ENCODE results near the gene SPOP.

The SPOP gene

DNA sequence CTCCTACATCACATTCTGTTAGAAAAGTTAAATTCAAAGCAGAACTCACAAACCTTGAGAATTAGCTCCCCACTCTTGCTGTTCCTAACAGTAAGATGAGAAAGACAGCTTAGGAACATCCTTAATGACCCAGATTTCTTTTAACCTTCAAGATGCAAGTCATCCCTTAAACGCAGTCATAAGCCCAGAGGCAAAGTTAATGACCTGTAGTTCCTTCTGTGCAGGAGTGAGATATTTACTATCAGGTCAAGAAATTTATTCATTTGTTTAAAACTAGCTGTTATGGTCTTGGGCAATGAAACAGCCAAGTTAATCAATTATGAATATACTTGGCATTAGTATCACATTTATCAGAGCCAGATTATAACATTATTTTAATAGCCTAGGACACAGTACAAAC, 65.2 kb downstream of the SPOP start:
- DNase-seq = no peak

DNA sequence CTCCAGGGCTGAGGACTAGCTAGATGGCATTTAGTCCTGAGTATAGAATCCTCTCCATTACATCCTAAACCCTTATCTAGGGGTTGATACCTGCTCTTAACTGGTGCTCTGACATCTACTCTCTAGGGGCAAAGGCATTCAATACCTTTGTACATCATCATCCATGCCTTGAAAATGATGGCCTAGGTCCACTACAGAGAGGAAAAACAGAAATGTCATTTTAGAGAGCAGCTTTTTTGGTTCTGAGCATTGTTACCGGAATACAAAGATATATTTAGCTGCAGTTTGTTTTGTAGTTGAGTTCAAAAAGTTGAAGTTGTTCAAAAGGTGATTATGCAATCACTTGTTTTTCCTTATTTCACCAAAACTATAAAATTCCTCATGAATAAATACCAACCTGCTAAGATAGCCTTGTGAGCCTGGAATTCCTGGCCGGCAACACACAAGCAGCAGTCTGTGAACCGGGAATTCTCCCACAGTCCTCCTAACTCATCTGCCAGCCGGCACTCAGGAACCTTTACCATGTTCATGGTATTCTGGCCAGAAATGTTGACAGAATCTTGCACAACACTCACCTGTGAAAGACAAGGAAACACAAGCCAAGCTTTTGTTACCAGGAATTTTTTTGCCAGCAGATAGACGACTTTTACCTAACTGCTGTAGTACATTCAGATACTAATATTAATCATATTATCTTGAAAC, 66.9 kb downstream of the SPOP start:
- DNase-seq = no peak

GRCh38 chr17:49604314-49604869, 73.5 kb downstream of the SPOP start:
- no peak for DNase-seq

DNA sequence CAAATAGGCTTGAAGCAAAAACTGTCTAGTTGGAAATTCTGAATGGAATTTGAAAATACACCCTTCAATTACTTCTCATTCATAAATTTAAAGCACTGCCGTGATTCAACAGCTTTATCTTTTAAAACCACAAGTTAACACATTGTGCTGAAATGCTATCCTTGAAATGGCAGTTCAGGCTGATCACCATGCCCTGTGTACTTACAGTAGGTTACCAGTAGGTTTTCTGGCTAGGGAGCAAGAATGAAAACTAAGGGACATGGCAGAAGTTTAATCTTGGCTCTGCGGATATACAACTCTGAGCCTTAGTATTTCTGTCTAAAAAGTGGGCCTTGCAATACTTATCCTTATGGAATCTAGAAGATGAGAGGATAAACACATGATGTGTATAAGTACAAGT, 74.2 kb downstream of the SPOP start:
- DNase-seq = no peak

DNA sequence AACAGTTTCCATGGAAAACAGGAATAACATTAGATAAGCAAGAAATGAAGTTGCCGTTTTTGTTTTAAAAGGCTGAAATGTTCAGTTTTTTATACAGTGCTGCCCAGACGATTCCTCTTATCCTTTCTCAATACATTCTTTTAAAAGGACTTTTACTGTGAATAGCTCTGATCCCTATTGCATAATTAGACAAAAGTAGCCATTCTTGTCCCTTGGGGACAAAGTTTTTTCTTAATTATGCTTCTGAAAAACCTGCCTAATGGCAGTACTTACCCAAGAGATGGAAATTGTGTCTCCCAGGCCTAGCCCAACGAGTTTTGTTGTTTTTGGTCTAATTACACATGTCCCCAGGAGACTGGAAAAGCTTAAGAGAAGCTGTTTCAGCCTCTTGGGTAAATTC, 74.7 kb downstream of the SPOP start:
- DNase-seq = no peak

DNA sequence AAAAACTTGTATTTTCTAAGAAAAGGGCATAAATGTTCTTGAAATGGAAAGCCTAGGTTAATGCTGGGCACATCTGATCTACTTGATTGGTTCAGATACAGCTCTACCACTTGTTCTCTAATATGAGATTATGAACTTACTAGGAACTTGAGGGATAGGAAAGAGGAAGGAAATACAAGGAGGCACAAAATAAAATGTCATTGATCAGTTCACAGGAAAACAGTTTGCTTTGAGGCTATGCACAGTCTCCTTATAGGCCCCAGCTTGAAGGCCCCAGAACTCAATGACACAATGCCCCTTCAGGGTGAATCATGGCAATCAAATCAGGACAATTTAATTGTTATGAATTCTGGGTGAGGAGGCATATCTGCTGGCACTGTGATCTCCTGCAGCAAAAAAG, 75.1 kb downstream of the SPOP start:
- DNase-seq = no peak

GRCh38 chr17:49600949-49601348, 76.9 kb downstream of the SPOP start:
- no peak for DNase-seq

DNA sequence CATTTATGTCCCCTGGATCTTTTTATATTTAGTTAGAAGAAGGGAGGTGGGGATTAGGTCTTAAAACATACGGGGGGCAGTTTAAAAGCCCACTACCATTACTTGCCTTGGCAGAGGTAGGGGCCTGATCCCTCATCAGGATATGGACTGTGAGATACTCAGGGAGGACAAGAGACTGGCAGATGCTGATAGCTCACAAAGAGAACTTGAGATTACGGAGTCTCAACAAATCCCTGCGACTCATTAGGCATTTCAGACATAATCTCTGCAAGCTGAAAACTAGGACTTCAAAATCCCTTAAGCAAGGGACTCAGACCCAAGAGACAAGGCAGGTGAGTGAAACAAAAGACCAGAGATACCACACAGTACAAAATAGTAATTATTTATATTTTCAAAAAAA, 79.0 kb downstream of the SPOP start:
- no peak for DNase-seq

DNA sequence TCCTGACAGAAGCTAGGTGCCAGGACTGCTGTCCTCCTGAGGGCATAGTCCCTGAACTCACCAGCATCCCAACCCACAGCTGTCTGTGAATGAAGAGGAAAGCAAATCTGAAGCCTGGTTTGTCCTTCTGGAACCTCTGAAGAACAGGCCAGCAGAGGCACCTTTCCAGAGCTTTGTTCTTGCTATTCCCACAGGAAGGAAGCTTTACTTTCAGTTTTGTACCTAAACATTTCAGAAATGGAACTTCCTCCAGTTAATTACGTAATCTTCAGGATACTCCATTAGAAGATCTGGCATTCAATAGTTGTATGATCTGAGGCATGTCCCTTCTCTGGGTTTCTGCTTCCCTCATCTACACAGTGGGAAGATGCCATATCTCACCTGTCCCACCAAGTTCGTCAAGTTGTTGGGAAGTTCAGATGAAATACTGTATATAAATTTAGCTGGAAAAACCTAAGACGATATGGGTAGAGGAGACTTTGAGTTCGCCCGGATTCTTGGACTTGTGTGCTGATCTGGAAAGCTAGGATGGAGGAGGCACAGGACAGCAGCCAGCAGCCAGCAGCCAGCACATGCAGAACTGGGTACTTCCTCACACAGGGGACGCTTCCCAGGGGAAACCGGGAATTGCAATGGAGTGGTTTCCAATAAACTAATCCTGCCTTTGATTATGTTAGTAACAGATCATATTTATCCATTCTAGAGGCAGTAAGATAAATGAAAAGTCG, 79.8 kb downstream of the SPOP start:
- DNase-seq = no peak

DNA sequence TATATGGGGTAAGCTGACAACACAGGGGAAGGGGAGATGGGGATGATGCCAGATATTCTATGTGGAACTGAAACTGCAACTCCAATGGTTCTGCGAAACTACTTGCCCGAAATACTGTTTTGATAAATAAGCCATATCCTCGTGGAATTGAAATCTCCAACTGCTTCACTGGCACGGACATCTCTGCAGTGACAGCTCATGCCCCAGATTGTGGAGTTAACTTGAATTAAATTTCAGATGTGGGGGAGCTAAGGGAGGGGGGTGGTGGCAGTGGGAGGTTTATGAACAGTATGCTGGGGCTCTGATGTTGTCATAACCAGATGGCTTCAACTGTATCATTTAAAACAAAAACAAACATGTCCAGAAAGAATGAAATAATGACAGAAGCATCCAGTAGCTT, 80.5 kb downstream of the SPOP start:
- DNase-seq = no peak

DNA sequence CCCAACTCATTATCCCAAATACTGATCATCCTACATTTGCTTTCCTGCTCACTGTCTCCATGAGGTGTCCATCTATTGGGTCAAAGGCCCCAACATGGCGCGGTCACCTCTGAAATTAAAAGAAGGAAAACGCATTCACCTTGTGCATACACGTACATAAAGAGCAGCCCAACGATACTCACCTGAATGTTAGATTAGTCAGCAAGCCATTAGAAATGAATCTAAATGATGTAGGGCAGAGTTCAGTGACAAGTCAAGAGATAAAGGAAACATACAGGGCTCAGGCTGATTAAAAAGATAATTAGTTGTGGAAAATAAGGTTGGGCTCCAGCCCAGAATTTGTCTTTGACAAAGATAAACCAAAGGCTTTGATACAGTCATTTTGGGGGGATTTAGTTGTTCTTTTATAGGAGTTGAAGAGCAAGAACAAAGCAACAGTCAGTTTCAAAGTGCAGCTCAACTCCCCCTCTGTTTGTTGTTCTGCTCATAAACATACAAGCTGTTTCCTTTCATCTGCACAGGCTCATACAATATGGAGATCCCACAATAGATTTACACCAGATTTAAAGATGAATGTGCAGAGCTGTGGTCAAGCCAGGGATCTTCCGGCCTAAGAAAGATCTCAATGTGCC, 81.2 kb downstream of the SPOP start:
- no peak for DNase-seq

- DNase-seq = no peak
Observed at GRCh38 chr17:49595980-49596379, 81.9 kb downstream of the SPOP start.

DNA sequence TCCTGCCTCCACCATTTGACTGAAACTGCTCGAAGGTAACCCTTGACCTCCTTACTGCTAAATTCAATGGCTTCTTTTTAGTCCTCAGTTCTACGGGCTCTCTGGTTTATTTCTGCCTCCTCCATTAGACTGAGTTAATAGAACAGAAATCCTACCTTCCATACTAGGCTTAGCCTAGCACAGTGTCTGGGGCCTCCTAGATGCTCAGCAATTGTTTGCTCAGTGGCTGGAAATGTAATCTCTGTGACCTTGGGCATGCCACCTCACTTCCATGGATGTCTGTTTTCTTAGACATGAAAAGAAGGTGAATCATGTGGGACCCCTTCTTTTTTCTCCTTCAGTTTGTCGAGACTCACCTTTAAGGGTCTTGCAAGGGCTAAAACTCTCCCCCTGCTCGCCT, 82.6 kb downstream of the SPOP start:
- no peak for DNase-seq

- no peak for DNase-seq
Observed at GRCh38 chr17:49592263-49592662, 85.6 kb downstream of the SPOP start.

DNA sequence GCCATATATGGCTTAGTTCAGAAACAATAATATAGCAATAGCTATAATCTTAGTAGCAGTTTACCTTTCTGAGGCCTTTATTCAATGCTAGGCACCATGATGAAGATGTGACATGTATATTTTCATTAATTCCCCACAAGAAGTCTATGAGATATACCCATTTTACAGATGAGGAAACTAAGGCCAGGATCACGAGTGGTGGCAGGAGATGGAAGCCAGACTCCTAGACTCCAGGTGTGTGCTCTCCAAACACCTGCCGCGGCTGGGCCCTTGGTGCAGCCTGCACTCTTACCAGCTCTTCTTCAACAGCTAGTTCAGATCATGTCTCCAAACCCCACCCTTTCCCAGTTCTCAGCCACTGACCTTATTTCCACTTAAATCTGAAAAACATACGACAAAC, 87.0 kb downstream of the SPOP start:
- DNase-seq = no peak

DNA sequence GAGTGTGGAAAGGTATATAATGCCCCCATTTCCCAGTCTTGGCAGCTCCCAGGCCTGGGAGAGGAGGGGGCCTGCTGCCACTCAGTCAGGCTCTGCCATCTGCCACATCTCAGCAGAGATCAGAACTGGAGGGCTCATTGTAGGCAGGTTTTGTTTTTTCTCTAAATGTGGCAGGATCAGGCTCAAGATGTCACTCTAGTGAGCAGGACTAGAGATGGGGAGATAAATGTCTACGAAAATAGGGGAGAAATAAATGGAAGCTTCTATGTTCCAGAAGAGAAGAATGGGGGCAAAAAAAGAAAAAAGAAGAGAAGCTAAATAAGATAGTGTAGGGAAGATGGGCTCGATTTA, 88.3 kb downstream of the SPOP start:
- DNase-seq = no peak

GRCh38 chr17:49588726-49589576, 88.9 kb downstream of the SPOP start:
- DNase-seq = no peak

DNA sequence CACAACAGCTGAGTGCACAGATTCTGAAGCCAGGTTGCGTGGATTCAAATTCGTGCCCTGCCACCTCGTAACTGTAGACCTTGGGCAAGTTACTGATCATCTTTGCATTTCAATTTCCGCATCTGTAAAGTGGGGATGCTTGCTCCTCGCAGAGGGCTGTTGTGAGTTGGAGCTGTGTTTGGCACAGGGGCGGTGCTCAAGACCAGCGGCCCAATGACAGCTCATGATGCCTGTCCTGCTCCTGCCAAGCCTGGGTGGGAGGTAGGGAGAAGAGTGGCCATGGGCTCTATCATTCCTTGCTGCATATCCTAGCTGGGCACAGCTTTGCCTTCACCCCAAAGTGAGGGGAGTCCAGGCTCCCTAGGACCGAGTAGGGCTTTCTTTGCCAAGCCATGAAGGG, 89.6 kb downstream of the SPOP start:
- DNase-seq = no peak

GRCh38 chr17:49587366-49588073, 90.4 kb downstream of the SPOP start:
- DNase-seq = no peak

GRCh38 chr17:49585422-49586027, 92.4 kb downstream of the SPOP start:
- no peak for DNase-seq

DNA sequence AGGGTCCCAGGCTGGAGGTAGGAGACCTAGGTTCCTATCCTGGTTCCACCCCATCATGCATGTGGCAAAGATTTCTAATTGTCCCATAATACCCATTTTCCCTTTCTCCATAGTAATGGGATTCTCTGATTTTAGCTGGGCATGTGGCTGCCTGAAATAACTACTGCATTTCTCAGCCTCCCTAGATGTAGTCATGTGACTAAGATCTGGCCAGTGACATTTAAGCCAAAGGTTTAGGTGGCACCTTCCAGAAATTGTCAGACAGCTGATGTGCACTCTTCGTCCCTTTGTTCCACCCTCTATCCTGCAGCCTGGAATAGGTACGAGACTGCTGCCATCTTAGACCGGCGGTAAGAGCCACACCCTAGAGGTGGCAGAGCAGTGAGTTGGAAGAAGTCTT, 94.0 kb downstream of the SPOP start:
- DNase-seq = no peak

DNA sequence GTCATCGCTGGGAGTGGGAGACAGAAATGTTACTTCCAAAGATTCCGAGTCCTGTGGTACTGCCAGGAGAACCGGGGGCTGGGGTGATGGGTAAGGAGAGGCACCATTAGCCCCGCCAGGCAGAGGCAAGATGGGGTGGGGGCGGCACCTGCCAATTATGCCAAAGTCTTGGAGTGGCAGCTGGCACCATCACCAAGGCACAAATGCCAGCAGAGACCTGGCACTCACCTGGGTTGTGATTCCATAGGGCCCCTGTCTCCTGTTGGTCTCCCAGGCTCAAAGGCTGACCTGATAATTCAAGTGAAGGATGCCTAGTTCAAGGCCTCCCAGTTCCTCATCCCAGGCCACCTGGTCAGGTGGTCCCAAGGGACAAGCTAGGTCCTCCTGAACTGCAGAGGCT, 94.7 kb downstream of the SPOP start:
- no peak for DNase-seq

Measured in inflammatory macrophage treated with lipopolysaccharide for 1 hour (primary cell).